Measurements from ENCODE around the gene ASCL5. TPM values are rescaled to one million over a fixed set of nuclear protein-coding genes. Genes with fewer than 3 reads are reported as not detected.

ASCL5 gene
- total and polyA plus RNA-seq, 12 donors, result 0.10 TPM; not detected in 11

GRCh38 chr1:201125019-201125418 lies 2.0 kb downstream of the ASCL5 start:
- H3K4me3 ChIP-seq, result no peak overlapping the region
- 77 to 91% (median 85%) methylated on average over 9 of the region's 9 CpGs for WGBS, 4 donors

GRCh38 chr1:201123866-201124265 lies 3.1 kb downstream of the ASCL5 start:
- intact Hi-C loops (cut with DNase I), result loop anchor here in 1 of 2 donors (5.0 kb wide), 1 partner anchor 152 kb away; no protein-coding TSS in a partner anchor
- WGBS, 4 donors, result 74 to 96% (median 94%) methylated on average over 1 of the region's 1 CpG
- Histone ChIP-seq H3K4me3 (no peak overlapping the region), H3K4me1 (replicated peaks in 1 of 2) (no peaks in the 10 kb centered on the region), H3K36me3 (replicated peaks in 1 of 2) (no peaks in the 10 kb centered on the region), H3K27me3 (peaks cover 15% of the 10 kb centered on the region), H3K27ac (no peak overlapping the region), H3K9me3 (replicated peaks in 1 of 3) (no peaks in the 10 kb centered on the region)
- TF ChIP-seq POLR2A (IDR thresholded peaks at IDR 0.05) (no peak), CTCF (IDR thresholded peaks at IDR 0.05) (no peak)
- no peak for DNase-seq

More at GRCh38 chr1:201125019-201125418, 2.0 kb downstream of the ASCL5 start:
- no peak overlapping the region for H3K27ac ChIP-seq
- TF ChIP-seq POLR2A (IDR thresholded peaks at IDR 0.05) (no peak), CTCF (IDR thresholded peaks at IDR 0.05) (no peak)
- no peaks in the 10 kb centered on the region for H3K36me3 ChIP-seq (replicated peaks in 1 of 2)
- no peaks in the 10 kb centered on the region for H3K4me1 ChIP-seq (replicated peaks in 1 of 2)
- peaks cover 15% of the 10 kb centered on the region for H3K27me3 ChIP-seq
- intact Hi-C loops (cut with DNase I), result no loop called here
- DNase-seq, result no peak
- H3K9me3 ChIP-seq (replicated peaks in 1 of 3), result no peaks in the 10 kb centered on the region

GRCh38 chr1:201122321-201122957 lies 4.5 kb downstream of the ASCL5 start:
- no peak for TF ChIP-seq CTCF (IDR thresholded peaks at IDR 0.05)
- no peak for TF ChIP-seq POLR2A (IDR thresholded peaks at IDR 0.05)
- WGBS, 4 donors, result 80 to 86% (median 81%) methylated on average over 10 of the region's 10 CpGs
- H3K4me3 ChIP-seq, result no peak overlapping the region

GRCh38 chr1:201119206-201120197 lies 7.5 kb downstream of the ASCL5 start:
- WGBS, 4 donors, result 31 to 37% (median 33%) methylated on average over 14 of the region's 14 CpGs
- Histone ChIP-seq H3K4me3 (no peak overlapping the region), H3K27me3 (peaks cover 15% of the 10 kb centered on the region), H3K27ac (no peak overlapping the region), H3K36me3 (replicated peaks in 1 of 2) (no peaks in the 10 kb centered on the region), H3K9me3 (replicated peaks in 1 of 3) (no peaks in the 10 kb centered on the region), H3K4me1 (replicated peaks in 1 of 2) (no peaks in the 10 kb centered on the region)
- intact Hi-C loops (cut with DNase I), result loop anchor here (2.0 to 10.0 kb wide), 4 partner anchors 37 to 147 kb away; no protein-coding TSS in a partner anchor
- DNase-seq, result peak in 5 of 7 donors; percentile 29 to 58 (median 46)
- TF ChIP-seq CTCF (IDR thresholded peaks at IDR 0.05), result peak; percentile 11 to 55 (median 42)
- TF ChIP-seq POLR2A (IDR thresholded peaks at IDR 0.05), result no peak

More at GRCh38 chr1:201122321-201122957, 4.5 kb downstream of the ASCL5 start:
- no peaks in the 10 kb centered on the region for H3K36me3 ChIP-seq (replicated peaks in 1 of 2)
- H3K4me1 ChIP-seq (replicated peaks in 1 of 2), result no peaks in the 10 kb centered on the region
- no peak for DNase-seq
- no peaks in the 10 kb centered on the region for H3K9me3 ChIP-seq (replicated peaks in 1 of 3)
- H3K27me3 ChIP-seq, result peaks cover 15% of the 10 kb centered on the region
- intact Hi-C loops (cut with DNase I), result loop anchor here in 1 of 2 donors (5.0 kb wide), 1 partner anchor 150 kb away; no protein-coding TSS in a partner anchor
- H3K27ac ChIP-seq, result no peak overlapping the region

Data from adrenal gland (tissue), 12 donors.